DMS153 (cell line): ENCODE results near the gene PRR23A.
"Not testable (repeated sequence)": the region's sequence is repeated elsewhere in the genome, so short reads cannot be mapped to it uniquely, and the experiment has no call there.

Experiments used
- DNase-seq: peaks from one replicate; lab custom pipeline; 2025; lab: John Stamatoyannopoulos, UW

The PRR23A gene

DNA sequence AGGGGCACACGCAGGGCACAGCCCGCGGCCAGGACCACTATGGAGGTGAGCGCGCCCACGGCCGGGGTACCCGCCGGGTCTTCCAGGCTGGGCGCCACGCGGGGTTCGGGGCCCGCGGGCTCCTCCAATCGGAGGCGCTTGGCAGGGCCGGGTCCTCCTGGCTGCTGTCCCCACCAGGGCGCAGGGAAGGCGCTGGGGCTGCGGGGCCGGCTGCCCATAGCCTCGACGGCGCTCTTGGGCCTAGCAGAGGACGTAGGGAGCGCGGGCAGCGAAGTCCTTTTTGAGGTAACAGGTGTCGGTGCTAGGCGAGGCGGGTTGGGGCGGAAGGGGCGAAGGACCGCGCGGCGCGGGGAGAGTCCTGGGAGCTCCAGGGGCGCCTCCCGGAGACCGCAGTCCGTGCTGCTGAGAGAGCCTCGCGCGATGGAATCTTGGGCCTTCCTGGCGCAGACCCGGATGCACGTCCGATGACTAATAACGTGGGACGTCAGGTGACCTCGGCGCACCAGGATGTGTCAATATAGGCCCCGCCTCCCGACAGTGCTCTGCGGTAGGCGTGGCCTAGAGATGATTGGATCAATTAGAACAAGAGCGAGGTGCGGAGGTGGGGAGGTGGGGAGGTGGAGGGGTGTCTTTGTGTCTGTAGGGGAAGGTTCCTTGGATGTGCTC is at the start of gene PRR23A:
Gene PRR23A, minus strand, starts transcription at position 218 of the 666 bp plus-strand sequence. Its CDS starts 0 bp downstream, at position 218.
- no peak for DNase-seq

DNA sequence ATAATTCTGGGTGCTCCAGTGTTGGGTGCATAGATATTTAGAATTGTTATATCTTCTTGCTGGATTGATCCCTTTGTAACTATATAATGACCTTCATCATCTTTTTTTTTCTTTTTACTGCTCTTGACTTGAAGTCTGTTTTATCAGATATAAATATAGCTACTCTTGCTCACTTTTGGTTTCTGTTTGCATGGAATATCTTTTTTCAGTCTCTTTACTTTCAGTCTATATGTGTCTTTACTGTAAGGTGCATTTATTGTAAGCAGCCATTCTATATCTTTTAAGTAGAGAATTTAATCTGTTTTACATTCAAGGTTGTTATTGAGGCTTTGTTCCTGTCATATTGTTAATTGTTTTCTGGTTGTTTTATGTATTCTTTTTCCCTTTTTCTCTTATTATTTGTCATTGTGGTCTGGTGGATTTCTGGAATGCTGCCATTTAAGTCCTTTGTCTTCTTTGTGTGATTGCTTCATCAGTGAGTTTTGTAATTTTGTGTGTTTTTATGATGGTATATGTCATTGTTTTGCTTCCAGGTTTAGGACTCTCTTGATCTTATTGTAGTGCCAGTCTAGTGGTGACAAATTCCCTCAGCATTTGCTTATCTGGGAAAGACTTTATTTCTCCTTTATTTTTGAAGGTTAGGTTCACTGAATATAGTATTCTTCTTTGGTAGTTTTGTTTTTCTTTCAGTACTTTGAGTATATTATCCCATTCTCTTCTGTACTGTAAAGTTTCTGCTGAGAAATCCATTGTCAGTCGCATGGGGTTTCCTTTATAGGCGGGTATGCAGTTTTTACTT is 46.9 kb upstream of the PRR23A start:
- no peak for DNase-seq

DNA sequence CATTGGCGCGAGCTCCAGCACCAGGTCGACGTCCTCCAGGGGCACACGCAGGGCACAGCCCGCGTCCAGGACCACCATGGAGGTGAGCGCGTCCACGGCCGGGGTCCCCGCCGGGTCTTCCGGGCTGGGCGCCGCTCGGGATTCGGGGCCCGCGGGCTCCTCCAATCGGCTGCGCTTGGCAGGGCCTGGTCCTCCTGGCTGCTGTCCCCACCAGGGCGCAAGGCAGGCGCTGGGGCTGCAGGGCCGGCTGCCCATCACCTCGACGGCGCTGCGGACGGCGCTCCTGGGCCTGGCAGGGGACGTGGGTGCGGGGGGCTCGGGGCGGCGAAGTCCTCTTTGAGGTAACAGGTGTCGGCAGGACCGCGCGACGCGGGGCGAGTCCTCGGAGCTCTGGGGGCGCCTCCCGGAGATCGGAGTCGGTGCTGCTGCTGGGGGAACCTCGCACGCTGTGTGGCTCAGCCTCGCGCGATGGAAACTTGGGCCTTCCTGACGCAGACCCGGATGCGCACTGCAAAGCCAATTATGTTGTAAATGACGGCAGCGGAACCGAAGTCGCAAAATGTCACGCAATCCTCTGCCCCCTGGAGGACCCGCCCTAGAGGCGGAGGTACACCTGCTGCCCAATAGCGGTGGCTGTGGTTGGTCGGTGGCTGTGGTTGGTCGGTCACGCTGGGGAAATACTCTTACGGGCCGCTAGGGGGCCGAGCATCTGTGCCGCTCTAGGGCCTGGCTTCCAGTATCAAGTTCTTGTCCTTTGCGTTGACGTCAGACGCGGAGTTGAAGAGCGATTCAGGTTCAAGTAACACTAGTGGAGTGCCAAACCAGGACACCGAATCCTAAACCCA is 38.5 kb upstream of the PRR23A start, which contains the start of gene PRR23C:
Gene PRR23C, minus strand, starts transcription at position 527 of the 845 bp plus-strand sequence. Its CDS starts 272 bp downstream, at position 255.
- no peak for DNase-seq

DNA sequence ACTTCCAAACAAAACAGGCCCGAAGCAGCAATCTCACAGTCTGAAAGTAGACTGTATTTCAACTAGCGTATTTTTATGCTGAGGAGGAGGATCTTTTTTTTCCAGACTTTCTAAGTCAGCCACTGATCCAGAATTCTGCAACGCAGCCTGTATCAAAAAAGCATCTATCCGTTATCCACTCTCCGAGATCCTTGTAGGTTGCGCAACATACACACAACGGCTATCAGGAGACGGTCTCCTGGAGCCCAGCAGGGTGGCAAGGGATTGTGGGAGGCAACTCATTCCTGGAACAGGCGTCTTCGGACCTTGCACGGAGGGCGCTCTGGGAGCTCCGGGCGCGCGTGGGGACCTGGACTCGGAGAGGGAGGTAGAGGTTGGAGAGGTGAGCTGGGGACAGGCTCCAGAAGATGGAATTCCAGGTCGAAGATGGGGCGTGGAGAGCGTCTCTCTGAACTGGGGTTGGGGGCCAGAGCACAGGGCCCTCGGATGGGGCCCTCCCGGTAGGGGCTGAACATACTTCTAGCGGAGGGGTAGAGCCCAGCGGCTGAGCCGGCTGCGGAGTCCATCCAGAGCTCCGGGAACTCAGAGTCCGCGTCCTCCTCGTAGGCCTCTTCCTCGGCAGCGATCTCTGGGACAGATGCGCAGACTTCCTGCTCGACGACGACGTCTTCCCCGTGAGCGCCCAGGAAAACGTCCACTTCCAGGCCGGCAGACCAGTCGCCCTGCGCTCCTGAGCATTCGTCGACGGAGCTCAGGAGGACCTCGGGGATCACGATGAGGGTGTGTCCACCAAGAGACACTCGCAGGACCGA is 37.7 kb upstream of the PRR23A start:
- DNase-seq, result no peak

DNA sequence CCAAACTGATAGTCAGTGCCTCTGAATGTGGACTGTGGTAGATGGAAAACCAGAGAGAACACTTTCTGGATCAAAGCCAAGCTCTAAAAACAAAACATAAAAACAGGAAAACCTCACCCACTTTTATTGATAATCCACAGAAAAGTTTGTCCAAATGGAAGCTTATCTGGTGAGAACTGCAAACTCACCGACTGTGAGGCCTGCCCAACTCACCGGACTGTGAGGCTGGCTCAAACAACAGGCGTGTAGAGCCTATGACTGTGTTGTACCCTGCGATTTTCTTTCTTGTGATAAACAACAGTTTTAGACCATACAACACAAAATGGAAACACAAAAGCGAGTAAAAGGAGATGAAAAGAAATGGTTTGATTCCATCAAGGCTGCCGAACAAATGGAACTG is 31.4 kb upstream of the PRR23A start:
- DNase-seq, result no peak

DNA sequence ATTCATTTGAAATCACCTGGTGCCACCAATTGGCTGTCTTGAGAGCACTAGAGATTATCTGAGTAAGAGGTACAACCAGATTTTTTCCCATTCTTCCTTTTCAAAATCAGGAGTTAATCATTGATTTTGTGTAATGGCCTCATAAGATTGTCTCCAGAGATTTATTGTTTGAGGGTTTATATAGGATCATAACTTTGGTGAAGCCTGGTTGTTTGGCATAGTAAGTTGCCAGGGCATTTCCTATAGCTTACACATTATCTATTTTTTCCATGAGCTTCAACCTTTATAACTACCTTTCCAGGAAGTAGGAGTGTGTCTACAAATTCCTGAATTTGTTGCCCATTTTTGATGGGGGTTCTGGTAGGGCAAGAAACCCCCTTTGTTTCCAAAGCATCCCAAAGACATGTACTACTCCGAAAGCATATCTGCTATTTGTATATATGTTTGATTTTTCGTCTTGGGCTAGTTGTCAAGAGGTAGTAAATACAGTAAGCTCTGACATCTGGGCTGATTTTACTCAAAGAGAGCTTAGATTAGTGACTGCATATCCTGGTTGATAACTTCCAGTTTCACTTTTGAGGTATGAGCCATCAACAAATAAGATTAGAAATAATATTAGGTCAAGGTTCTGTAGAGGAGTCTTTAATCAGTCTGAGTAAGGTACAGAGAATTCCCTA is 26.4 kb upstream of the PRR23A start:
- no peak for DNase-seq

DNA sequence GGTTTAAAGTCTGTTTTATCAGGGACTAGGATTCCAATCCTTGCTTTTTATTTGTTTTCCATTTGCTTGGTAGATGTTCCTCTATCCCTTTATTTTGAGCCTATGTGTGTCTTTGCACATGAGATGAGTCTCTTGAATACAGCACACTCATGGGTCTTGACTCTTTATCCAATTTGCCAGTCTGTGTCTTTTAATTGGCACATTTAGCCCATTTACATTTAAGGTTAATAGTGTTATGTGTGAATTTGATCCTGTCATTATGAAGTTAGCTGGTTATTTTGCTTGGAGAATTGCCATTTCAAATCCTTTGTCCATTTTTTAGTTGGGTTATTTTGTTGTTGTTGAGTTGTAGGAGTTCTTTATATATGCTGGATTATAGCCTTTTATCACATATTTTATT is 24.5 kb upstream of the PRR23A start:
- DNase-seq, result not testable (repeated sequence)

DNA sequence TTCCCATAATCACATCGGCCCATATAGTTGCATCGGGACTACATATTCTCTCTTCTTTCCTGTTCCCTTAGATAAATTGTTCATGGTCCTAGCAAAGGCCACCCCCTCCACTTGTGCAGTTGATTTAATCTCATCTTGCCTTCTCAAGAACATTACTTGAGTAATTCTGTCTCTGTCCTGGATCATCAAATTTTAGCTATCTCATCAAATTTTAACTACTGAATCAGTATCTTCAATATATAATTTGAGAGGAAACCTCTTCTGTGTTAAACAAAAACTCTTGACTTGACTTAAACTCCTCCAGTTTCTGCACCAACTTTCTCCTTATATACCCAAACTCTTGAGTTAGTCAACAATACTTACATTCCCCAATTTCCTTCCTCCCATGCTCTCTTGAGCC is 18.9 kb upstream of the PRR23A start:
- DNase-seq, result no peak

DNA sequence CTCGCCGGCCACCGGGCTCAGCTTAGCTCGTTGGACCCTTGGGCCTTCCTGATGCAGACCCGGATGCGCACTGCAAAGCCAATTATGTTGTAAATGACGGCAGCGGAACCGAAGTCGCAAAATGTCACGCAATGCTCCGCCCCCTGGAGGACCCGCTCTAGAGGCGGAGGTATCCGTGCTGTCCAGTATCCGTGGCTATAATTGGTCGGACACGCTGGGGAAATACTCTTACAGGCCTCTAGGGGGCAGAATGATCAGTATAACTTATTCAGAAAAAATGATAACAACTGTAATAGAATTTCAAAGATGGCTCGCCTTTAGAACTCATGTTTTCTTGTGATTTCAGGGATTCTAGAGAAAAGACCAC is 14.8 kb upstream of the PRR23A start, which contains the start of gene PRR23B:
Gene PRR23B, minus strand, starts transcription at position 59 of the 367 bp plus-strand sequence. CDS start 265 bp downstream, outside the sequence.
- DNase-seq, result no peak

DNA sequence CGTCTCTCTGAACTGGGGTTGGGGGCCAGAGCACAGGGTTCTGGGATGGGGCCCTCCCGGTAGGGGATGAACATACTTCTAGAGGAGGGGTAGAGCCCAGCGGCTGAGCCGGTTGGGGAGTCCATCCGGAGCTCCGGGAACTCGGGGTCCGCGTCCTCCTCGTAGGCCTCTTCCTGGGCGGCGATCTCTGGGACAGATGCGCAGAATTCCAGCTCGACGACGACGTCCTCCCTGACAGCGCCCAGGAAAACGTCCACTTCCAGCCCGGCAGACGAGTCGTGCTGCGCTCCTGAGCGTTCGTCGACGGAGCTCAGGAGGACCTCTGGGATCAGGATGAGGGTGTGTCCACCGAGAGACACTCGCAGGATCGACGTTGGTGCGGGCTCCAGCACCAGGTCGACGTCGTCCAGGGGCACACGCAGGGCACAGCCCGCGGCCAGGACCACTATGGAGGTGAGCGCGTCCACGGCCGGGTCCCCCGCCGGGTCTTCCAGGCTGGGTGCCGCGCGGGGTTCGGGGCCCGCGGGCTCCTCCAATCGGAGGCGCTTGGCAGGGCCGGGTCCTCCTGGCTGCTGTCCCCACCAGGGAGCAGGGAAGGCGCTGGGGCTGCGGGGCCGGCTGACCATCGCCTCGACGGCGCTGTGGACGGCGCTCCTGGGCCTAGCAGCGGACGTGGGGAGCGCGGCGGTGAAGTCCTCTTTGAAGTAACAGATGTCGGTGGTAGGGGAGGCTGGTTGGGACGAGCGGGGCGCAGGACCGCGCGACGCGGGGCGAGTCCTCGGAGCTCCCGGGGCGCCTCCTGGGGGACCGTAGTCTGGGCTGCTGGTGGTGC is 14.2 kb upstream of the PRR23A start:
- DNase-seq, result no peak

DNA sequence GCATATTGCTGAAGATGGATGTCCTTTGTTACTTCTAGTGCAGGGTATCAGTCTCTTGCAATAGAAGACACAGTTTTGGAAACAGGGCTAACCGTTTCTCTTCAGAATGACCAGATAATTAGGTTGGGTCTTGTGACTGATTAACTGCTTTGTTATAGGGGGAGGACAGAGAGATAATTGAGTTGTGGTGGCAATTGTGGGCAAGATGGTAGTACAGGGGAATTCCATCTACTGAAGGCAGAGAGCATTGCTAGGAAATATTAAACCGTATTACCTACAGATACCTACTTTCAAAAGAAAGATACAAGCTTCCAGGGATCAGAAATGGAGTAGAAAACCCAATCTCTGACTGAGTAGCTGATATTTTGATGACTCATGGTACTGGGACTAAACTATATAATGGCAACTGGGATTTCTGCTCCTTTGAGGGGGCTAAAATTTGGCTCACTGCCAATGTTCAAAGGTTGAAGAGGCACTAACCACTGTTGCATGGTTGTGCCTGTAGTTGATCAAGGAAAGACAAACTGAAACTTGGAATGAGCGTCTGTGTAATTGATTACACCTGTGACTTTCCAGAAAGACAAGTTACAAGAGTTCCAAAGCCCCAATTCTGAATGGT is 10.5 kb upstream of the PRR23A start:
- no peak for DNase-seq

DNA sequence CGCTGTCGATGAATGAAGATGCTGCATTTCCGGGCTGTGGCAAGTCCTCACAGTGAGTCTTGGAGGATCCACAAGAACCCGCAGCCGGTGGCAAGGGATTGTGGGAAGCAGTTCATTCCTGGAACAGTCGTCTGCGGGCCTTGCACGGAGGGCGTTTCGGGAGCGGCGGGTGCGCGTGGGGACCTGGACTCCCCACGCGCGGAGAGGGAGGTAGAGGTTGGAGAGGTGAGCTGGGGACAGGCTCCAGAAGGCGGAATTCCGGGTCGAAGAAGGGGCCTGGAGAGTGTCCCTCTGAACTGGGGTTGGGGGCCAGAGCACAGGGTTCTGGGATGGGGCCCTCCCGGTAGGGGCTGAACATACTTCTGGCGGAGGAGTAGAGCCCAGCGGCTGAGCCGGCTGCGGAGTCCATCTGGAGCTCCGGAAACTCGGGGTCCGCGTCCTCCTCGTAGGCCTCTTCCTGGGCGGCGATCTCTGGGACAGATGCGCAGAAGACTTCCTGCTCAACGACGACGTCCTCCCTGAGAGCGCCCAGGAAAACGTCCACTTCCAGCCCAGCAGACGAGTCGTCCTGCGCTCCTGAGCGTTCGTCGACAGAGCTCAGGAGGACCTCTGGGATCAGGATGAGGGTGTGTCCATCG is 593 bp downstream of the PRR23A start:
- DNase-seq, result no peak

DNA sequence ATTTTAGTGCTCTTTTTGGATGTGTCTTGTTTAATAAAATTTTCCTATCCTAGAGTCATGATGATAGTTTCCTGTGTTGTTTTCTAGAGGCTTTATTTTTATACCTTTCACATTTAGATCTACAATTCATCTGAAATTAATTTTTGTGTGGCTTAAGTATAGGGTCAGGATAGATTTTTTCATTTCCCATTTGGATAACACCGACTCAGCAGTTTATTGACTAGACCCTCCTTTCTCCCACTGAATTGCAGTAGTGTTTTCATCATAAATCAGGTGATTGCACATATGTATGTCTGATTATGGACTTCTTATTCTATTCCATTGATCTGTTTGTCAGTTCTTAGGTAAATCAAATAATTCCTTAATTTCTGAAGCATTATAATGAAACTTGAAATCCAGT is 10.4 kb downstream of the PRR23A start:
- DNase-seq, result no peak

DNA sequence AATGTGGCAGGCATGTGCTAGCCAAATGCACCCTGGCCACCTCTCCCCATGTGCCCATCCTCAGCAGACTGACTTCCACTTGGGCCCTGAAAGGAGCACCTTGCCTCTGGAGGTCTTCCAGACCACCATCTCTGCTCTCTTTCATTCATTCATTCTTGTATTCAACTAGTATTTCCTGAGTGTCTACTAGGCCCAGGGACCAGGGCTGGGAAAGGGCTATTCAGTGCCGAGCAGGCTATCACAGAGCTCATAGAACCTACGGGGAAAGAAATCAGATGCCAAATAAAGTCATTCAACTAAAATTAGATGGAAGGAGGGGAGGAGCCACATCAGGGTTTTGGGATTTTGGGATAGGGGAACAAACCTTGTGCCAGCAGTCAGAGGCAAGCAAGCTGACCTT is 18.9 kb downstream of the PRR23A start:
- DNase-seq, result no peak

DNA sequence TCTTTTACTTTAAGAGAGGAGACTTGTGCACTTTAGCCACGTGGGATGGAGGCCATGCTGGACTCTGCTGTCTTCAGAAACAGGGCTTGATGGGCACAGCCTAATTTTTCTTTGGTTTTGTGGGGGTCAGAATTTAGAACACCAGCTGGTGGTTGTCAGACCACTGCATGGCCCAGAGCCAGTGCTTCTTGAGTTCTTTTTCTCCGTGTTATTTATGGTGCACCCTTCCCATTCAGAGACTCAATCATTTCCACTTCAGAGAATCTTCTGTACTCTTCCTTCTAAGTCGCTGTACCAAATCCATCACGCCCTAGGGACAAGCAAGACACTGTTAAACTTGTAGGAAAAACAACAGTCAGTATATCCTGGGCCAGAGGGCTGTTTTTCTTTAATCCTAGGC is 20.1 kb downstream of the PRR23A start:
- DNase-seq, result no peak

DNA sequence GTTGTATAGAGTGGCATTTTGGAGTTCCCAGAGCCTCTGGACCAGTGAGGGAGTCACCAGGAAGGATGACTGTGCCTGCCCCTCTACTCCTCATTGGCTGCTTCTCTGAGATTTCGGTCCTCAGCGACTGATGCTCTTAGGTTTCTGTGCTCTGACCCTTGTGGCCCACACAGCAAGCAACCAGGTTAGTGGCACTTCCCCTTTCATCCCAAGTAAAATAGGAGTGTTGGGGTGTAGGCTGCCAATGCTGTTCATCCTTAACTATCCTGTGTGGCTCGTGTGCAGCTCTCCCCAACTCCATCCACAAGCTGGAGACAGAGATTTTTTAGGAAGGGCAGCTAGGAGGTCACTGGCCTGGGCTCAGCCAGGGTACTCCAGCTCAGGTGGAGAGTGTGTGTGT is 21.3 kb downstream of the PRR23A start:
- DNase-seq, result no peak

DNA sequence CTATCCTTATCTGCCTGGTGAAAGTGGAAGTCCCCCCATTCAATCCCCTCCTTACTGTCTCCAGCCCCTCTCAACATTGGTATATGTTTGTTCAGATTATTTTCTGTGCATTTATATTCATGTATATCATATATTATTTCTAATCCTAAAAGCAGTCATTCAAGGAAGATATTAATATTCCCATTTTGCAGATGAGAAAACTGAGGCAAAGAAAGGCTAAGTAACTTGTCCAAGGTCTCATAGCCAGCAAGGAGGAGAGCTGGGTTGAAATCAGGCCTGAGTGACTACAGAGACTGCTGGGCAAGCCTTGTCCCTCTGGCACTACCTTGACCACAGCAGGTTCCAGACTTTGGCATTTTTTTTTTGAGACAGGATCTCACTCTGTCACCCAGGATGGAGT is 30.0 kb downstream of the PRR23A start:
- no peak for DNase-seq

DNA sequence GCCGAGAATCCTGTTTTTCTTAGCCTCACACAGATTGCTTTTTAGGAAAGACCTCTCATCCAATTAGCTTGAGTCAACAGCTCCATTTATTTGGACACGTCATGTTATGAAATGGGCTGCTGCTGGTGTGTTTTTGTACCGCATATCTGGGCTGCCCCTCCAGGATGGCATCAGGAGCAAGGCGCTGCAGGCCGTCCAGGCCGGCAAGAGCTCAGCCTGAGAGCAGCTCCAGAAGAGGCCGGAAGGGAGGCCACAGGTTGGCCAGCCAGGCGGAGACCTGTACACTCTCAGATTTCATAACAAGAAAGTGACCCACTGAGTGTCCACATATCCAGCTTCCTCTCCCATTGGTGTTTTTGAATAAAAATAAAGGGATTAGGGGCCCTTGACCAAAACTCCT is 30.7 kb downstream of the PRR23A start:
- no peak for DNase-seq

DNA sequence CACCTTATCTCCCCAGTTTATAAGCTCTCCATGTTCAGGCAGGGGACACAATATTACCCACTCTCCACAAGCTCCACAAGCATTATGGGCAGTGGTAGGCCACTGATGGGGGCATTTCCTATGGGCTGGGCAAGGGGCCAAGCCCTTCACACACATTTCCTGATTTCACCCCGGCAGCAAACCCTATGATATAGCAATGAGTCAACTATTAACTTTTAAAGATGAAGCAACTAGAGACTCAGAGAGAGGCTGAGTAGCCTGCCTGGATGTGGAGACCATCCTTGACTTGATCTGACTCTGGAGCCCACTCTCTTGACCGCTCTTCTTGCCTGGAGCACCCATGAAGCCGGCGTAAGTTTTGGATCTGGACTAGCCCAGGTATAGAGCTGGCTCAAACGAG is 31.6 kb downstream of the PRR23A start:
- no peak for DNase-seq
